ENCODE measurements around the gene RMND1.

GRCh38 chr6:151445482-151445881 is 6.4 kb downstream of the RMND1 start:
- TF ChIP-seq CTCF (IDR thresholded peaks at IDR 0.05) (no peak), POLR2A (IDR thresholded peaks at IDR 0.05) (no peak)

All from adrenal gland (tissue), 5 donors.